COLO829 (cell line): Measurements from ENCODE around the gene F11R.
"Not testable (repeated sequence)": the region's sequence is repeated elsewhere in the genome, so short reads cannot be mapped to it uniquely, and the experiment has no call there.

Source experiments
- DNase-seq: peaks from one replicate; pipeline ENCODE4 v3.0.0; 2012; ENCODE audit warnings: low spot score

F11R gene

GRCh38 chr1:161013131-161013487 is 7.8 kb downstream of the F11R start:
- DNase-seq: no peak

GRCh38 chr1:161012420-161012819 is 8.5 kb downstream of the F11R start:
- DNase-seq: no peak

- no peak for DNase-seq
Measured at GRCh38 chr1:161009602-161010211, 11.2 kb downstream of the F11R start.

GRCh38 chr1:161008869-161009510 is 12.0 kb downstream of the F11R start:
- DNase-seq: peak; percentile 30

- no peak for DNase-seq
Measured at GRCh38 chr1:161007369-161007768, 13.6 kb downstream of the F11R start.

GRCh38 chr1:161006563-161006962 is 14.4 kb downstream of the F11R start:
- DNase-seq: no peak

- DNase-seq: no peak
Measured at GRCh38 chr1:161001525-161001924, 19.4 kb downstream of the F11R start.

GRCh38 chr1:161000736-161001480 is 20.0 kb downstream of the F11R start:
- DNase-seq: no peak

- no peak for DNase-seq
Measured at GRCh38 chr1:160999376-160999775, 21.6 kb downstream of the F11R start.

GRCh38 chr1:160997323-160998038 is 23.5 kb downstream of the F11R start:
- peak; percentile 85 for DNase-seq

- DNase-seq: peak; percentile 90
Measured at GRCh38 chr1:160996178-160996577, 24.8 kb downstream of the F11R start.

- peak; percentile 38 for DNase-seq
Measured at GRCh38 chr1:160993544-160994193, 27.3 kb downstream of the F11R start.

GRCh38 chr1:160992036-160992435 is 28.9 kb downstream of the F11R start:
- not testable (repeated sequence) for DNase-seq

GRCh38 chr1:160987359-160988050 is 33.4 kb downstream of the F11R start:
- no peak for DNase-seq

- DNase-seq: no peak
Measured at GRCh38 chr1:160985723-160986122, 35.2 kb downstream of the F11R start.

- no peak for DNase-seq
Measured at GRCh38 chr1:160981584-160982411, 39.2 kb downstream of the F11R start.

- no peak for DNase-seq
Measured at GRCh38 chr1:160979286-160979685, 41.7 kb downstream of the F11R start.

GRCh38 chr1:160978510-160978927 is 42.4 kb downstream of the F11R start:
- no peak for DNase-seq

GRCh38 chr1:160975026-160975425 is 45.9 kb downstream of the F11R start:
- no peak for DNase-seq

GRCh38 chr1:160973491-160973890 is 47.5 kb downstream of the F11R start:
- no peak for DNase-seq

- DNase-seq: no peak
Measured at GRCh38 chr1:160972939-160973338, 48.0 kb downstream of the F11R start.
